Gastroesophageal sphincter (tissue), 3 donors: Measurements from ENCODE around the gene LY6G6D.

Source experiments
- CTCF ChIP-seq, 4 experiments: fragments of 200-600 bp in 2 of 4; fragments of 450-650 bp in 2 of 4; sonication (generic) in 1 of 4; IDR thresholded peaks; one replicate each; pipeline ENCODE4 v1.5.1; 2017 to 2019; ENCODE audit warnings: antibody characterized with exemption in 4 of 4, mild to moderate bottlenecking in 2 of 4, moderate library complexity in 2 of 4
- EP300 ChIP-seq: sonication (generic); formaldehyde crosslinking; IDR thresholded peaks from one replicate; pipeline ENCODE4 v1.6.1; 2017; ENCODE audit warnings: antibody characterized with exemption, mild to moderate bottlenecking

GRCh38 chr6:31711233-31711632 is 3.9 kb upstream of the LY6G6D start:
- TF ChIP-seq EP300 (no peak), CTCF (IDR thresholded peaks at IDR 0.05) (no peak)
